Osteoblast (primary cell): ENCODE results near the gene PBX2. TPM values are rescaled to one million over a fixed set of nuclear protein-coding genes. Genes with fewer than 3 reads are reported as not detected.
A peak's percentile ranks its signal among the peaks of the same experiment; 100 is the strongest.

Experiments used
- DNase-seq: peaks from one replicate; pipeline ENCODE4 v3.0.0; 2011; ENCODE audit warnings: low spot score, mixed read lengths; ENCODE audit not compliant: insufficient read length; ENCODE audit errors: missing footprints
- H2AFZ ChIP-seq: 2 replicates; pipeline ENCODE4 v1.6.0; 2011; ENCODE audit warnings: mild to moderate bottlenecking, low read length
- H3K27ac ChIP-seq: 2 replicates; pipeline ENCODE4 v1.5.1; 2011; ENCODE audit warnings: mild to moderate bottlenecking, low read depth, low read length, moderate library complexity
- H3K27me3 ChIP-seq: 2 replicates; pipeline ENCODE4 v1.6.0; 2012; ENCODE audit warnings: mild to moderate bottlenecking, control low read depth, inconsistent platforms, low read length, moderate library complexity; ENCODE audit not compliant: insufficient read depth
- H3K36me3 ChIP-seq: 2 replicates; pipeline ENCODE4 v1.5.1; 2011; ENCODE audit warnings: mild to moderate bottlenecking, low read length, control low read depth, moderate library complexity; ENCODE audit not compliant: insufficient read depth
- H3K4me1 ChIP-seq: 2 replicates; pipeline ENCODE4 v1.5.1; 2011; ENCODE audit warnings: mild to moderate bottlenecking, low read length, control low read depth, moderate library complexity; ENCODE audit not compliant: insufficient read depth
- H3K4me2 ChIP-seq: 2 replicates; pipeline ENCODE4 v1.6.0; 2011; ENCODE audit warnings: mild to moderate bottlenecking, low read length; ENCODE audit not compliant: insufficient read depth
- H3K4me3 ChIP-seq: fragments of 200-600 bp; sonication (generic); 3 replicates; pipeline ENCODE4 v1.5.1; 2012; ENCODE audit warnings: mild to moderate bottlenecking, low read length, inconsistent platforms; ENCODE audit not compliant: insufficient read depth
- H3K79me2 ChIP-seq: 2 replicates; pipeline ENCODE4 v1.6.0; 2012; ENCODE audit warnings: mild to moderate bottlenecking, low read length, control low read depth, inconsistent platforms; ENCODE audit not compliant: insufficient read depth
- H3K9me3 ChIP-seq: 2 replicates; pipeline ENCODE4 v1.5.1; 2011; ENCODE audit warnings: low read depth, low read length, control low read depth
- H4K20me1 ChIP-seq: 2 replicates; pipeline ENCODE4 v1.6.0; 2012; ENCODE audit warnings: mild to moderate bottlenecking, low read length, control low read depth; ENCODE audit not compliant: insufficient read depth
- CTCF ChIP-seq: IDR thresholded peaks from 2 replicates; pipeline ENCODE4 v1.5.1; 2011; ENCODE audit warnings: mild to moderate bottlenecking, low read depth, low read length, moderate library complexity; ENCODE audit errors: extremely low read depth
- total RNA-seq: library from RNA; depleted of rRNA; stranded (reverse); fragments of >200 nt; gene quantifications from 2 replicates; pipeline ENCODE4 v1.2.3, GENCODE V29; 2012

The PBX2 gene
- total RNA-seq, 1 donor, result 17.4 TPM

DNA sequence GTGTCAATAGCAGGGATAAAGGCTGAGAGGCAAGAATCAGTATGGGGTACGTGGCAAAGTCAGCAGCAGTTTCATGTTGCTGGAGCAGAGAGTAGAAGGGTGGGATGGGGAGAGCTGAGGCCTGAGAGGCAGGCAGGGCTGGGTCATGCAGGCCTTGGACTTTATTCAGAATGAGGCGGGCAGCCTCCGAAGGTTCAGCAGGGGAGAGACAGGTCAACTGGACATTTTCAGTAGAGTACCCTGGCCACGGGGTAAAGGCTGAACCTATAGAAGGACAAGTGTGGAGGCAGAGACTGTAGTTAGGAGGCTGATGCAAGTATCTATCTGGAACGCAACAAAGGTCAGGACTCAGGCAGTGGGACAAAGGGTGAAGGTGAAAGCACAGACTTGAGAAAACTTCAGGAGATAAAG, 20.2 kb upstream of the PBX2 start:
- no peaks in the 10 kb centered on the region for H4K20me1 ChIP-seq
- H3K4me3 ChIP-seq, result no peak overlapping the region
- H3K27ac ChIP-seq, result no peak overlapping the region
- no peak for TF ChIP-seq CTCF
- no peaks in the 10 kb centered on the region for H3K79me2 ChIP-seq
- H3K4me1 ChIP-seq, result no peaks in the 10 kb centered on the region
- no peaks in the 10 kb centered on the region for H3K36me3 ChIP-seq
- H2AFZ ChIP-seq, result no peak overlapping the region
- no peak overlapping the region for H3K4me2 ChIP-seq
- peaks cover 7% of the 10 kb centered on the region for H3K27me3 ChIP-seq
- DNase-seq, result no peak
- H3K9me3 ChIP-seq, result no peaks in the 10 kb centered on the region

DNA sequence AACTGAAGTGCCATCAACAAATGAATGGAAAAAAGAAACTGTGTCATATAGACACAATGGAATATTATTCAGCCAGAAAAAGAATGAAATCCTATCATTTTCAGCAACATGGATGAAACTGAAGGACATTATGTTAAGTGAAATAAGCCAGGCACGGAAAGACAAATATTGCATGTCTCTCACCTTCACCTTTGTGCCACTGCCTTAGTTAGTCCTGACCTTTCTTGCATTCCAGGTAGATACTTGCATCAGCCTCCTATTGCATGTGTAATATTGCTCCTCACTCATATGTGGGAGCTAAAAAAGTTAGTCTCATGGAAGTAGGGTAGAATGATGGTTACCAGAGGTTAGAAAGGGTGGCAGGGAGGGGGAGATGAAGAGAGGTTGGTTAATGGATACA, 19.0 kb upstream of the PBX2 start:
- no peaks in the 10 kb centered on the region for H3K4me1 ChIP-seq
- no peak overlapping the region for H3K27ac ChIP-seq
- no peak overlapping the region for H3K4me3 ChIP-seq
- TF ChIP-seq CTCF, result no peak
- no peaks in the 10 kb centered on the region for H3K36me3 ChIP-seq
- H3K9me3 ChIP-seq, result no peaks in the 10 kb centered on the region
- H3K79me2 ChIP-seq, result no peaks in the 10 kb centered on the region
- H2AFZ ChIP-seq, result no peak overlapping the region
- no peak overlapping the region for H3K4me2 ChIP-seq
- no peak for DNase-seq
- no peaks in the 10 kb centered on the region for H4K20me1 ChIP-seq
- H3K27me3 ChIP-seq, result peaks cover 7% of the 10 kb centered on the region

DNA sequence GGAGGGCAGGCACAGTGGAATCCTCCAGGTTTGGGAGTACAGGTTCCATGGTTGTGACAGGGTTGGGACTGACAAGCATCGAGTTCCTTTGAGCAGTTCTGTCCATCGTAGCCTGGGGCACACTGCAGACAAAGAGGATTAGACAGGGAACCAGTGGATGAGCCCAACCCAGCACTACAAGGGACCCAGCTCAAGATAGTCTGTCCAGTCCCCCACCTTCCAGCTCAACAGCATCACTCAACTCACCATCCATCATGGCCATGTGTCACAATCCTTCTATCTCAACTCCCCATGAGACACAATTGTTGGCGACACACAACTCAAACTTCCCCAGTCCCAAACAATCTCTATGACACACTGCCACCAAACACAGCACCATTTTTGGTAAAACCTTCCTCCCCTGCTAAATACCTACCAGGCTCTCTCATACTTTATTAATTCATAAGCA, 14.3 kb upstream of the PBX2 start:
- H3K79me2 ChIP-seq, result no peaks in the 10 kb centered on the region
- no peaks in the 10 kb centered on the region for H3K36me3 ChIP-seq
- no peaks in the 10 kb centered on the region for H4K20me1 ChIP-seq
- H3K4me3 ChIP-seq, result no peak overlapping the region
- H2AFZ ChIP-seq, result no peak overlapping the region
- DNase-seq, result peak; percentile 32
- no peaks in the 10 kb centered on the region for H3K4me1 ChIP-seq
- H3K4me2 ChIP-seq, result no peak overlapping the region
- H3K9me3 ChIP-seq, result no peaks in the 10 kb centered on the region
- TF ChIP-seq CTCF, result no peak
- H3K27ac ChIP-seq, result no peak overlapping the region
- H3K27me3 ChIP-seq, result peaks cover 8% of the 10 kb centered on the region

- no peak overlapping the region for H2AFZ ChIP-seq
- H3K27ac ChIP-seq, result no peak overlapping the region
- H3K36me3 ChIP-seq, result no peaks in the 10 kb centered on the region
- H3K9me3 ChIP-seq, result no peaks in the 10 kb centered on the region
- no peaks in the 10 kb centered on the region for H3K4me1 ChIP-seq
- H3K4me2 ChIP-seq, result no peak overlapping the region
- TF ChIP-seq CTCF, result no peak
- H3K79me2 ChIP-seq, result no peaks in the 10 kb centered on the region
- DNase-seq, result no peak
- no peak overlapping the region for H3K4me3 ChIP-seq
- peaks cover 5% of the 10 kb centered on the region for H3K27me3 ChIP-seq
- H4K20me1 ChIP-seq, result no peaks in the 10 kb centered on the region
Measured at GRCh38 chr6:32203426-32204267, 13.6 kb upstream of the PBX2 start.
